Uterus (tissue), 2 donors: ENCODE data around the gene NR6A1.

Source experiments
- CTCF ChIP-seq, 4 experiments: fragments of 200-600 bp in 2 of 4; fragments of 450-650 bp in 2 of 4; sonication (generic) in 2 of 4; IDR thresholded peaks; one replicate each; pipeline ENCODE4 v1.5.1; 2016 to 2019; ENCODE audit warnings: antibody characterized with exemption in 4 of 4, mild to moderate bottlenecking in 2 of 4, moderate library complexity in 1 of 4
- POLR2A ChIP-seq, 2 donors: fragments of 450-650 bp; IDR thresholded peaks; one replicate each; pipeline ENCODE4 v1.6.1; 2016; ENCODE audit warnings: antibody characterized with exemption in 2 of 2, mild to moderate bottlenecking in 1 of 2, moderate library complexity in 1 of 2

GRCh38 chr9:124492818-124493217 is 278.3 kb downstream of the NR6A1 start:
- TF ChIP-seq CTCF (IDR thresholded peaks at IDR 0.05), result no peak
- TF ChIP-seq POLR2A (IDR thresholded peaks at IDR 0.05), result no peak
